ENCODE data around the gene ACP7. TPM values are rescaled to one million over a fixed set of nuclear protein-coding genes. Genes with fewer than 3 reads are reported as not detected.

ACP7 gene
- total RNA-seq, 2 donors from 2014 or later, result not detected

GRCh38 chr19:39156326-39157230, 72.4 kb downstream of the ACP7 start:
- H3K4me3 ChIP-seq, result no peak overlapping the region
- H3K36me3 ChIP-seq, result no peaks in the 10 kb centered on the region
- H3K9me3 ChIP-seq, result no peaks in the 10 kb centered on the region
- H3K27ac ChIP-seq, result no peak overlapping the region
- TF ChIP-seq CTCF (IDR thresholded peaks at IDR 0.05), result no peak
- no peaks in the 10 kb centered on the region for H3K27me3 ChIP-seq
- peaks cover 0 to 52% of the 10 kb centered on the region in 2 donors for H3K4me1 ChIP-seq
- DNase-seq (ENCODE audit: low spot score), result no peak

GRCh38 chr19:39157275-39157996, 73.3 kb downstream of the ACP7 start:
- Histone ChIP-seq H3K27me3 (no peaks in the 10 kb centered on the region), H3K36me3 (no peaks in the 10 kb centered on the region), H3K4me3 (no peak overlapping the region), H3K9me3 (no peaks in the 10 kb centered on the region), H3K27ac (no peak overlapping the region), H3K4me1 (peaks cover 0 to 52% of the 10 kb centered on the region in 2 donors)
- no peak for TF ChIP-seq CTCF (IDR thresholded peaks at IDR 0.05)
- no peak for DNase-seq (ENCODE audit: low spot score)

- Histone ChIP-seq H3K9me3 (no peaks in the 10 kb centered on the region), H3K4me3 (no peak overlapping the region), H3K27me3 (no peaks in the 10 kb centered on the region), H3K4me1 (peaks cover 0 to 52% of the 10 kb centered on the region in 2 donors), H3K36me3 (no peaks in the 10 kb centered on the region), H3K27ac (no peak overlapping the region)
- DNase-seq (ENCODE audit: low spot score), result no peak
- no peak for TF ChIP-seq CTCF (IDR thresholded peaks at IDR 0.05)
Measured at GRCh38 chr19:39157997-39158389, 73.8 kb downstream of the ACP7 start.

- Histone ChIP-seq H3K4me3 (no peak overlapping the region), H3K4me1 (peaks cover 0 to 52% of the 10 kb centered on the region in 2 donors), H3K9me3 (no peaks in the 10 kb centered on the region), H3K27ac (no peak overlapping the region), H3K36me3 (no peaks in the 10 kb centered on the region), H3K27me3 (no peaks in the 10 kb centered on the region)
- no peak for DNase-seq (ENCODE audit: low spot score)
- no peak for TF ChIP-seq CTCF (IDR thresholded peaks at IDR 0.05)
Measured at GRCh38 chr19:39158646-39159260, 74.6 kb downstream of the ACP7 start.

- peaks cover 0 to 46% of the 10 kb centered on the region in 2 donors for H3K4me1 ChIP-seq
Measured at GRCh38 chr19:39160523-39160861, 76.3 kb downstream of the ACP7 start.

More at GRCh38 chr19:39160523-39160861, 76.3 kb downstream of the ACP7 start:
- H3K9me3 ChIP-seq, result no peaks in the 10 kb centered on the region
- no peak overlapping the region for H3K4me3 ChIP-seq
- H3K36me3 ChIP-seq, result no peaks in the 10 kb centered on the region
- H3K27me3 ChIP-seq, result no peaks in the 10 kb centered on the region
- no peak overlapping the region for H3K27ac ChIP-seq
- peak; percentile 78 for DNase-seq (ENCODE audit: low spot score)
- TF ChIP-seq CTCF (IDR thresholded peaks at IDR 0.05), result no peak

Other genes with a start within 250 kb of the ACP7 start
- gene HNRNPL, start 234.4 kb upstream of the ACP7 start, total RNA-seq, result 100 to 1,000 TPM; 102 to 115 TPM
- 1 to 10 TPM; 3.3 to 5.5 TPM for gene RINL, start 206.1 kb upstream of the ACP7 start, total RNA-seq
- 100 to 1,000 TPM in 1 of 2 donors, 10 to 100 TPM in 1; 91.5 to 170 TPM for gene SIRT2, start 184.8 kb upstream of the ACP7 start, total RNA-seq
- gene NFKBIB, start 184.4 kb upstream of the ACP7 start, total RNA-seq, result 10 to 100 TPM; 13.3 to 29.2 TPM
- not detected for gene CCER2, start 172.2 kb upstream of the ACP7 start, total RNA-seq
- 10 to 100 TPM; 13.7 to 24.3 TPM for gene SARS2, start 153.6 kb upstream of the ACP7 start, total RNA-seq
- 10 to 100 TPM; 39.5 to 58.7 TPM for gene MRPS12, start 153.4 kb upstream of the ACP7 start, total RNA-seq
- 10 to 100 TPM in 1 of 2 donors, 1 to 10 TPM in 1; 5.7 to 13.1 TPM for gene FBXO17, start 108.6 kb upstream of the ACP7 start, total RNA-seq
- gene FBXO27, start 51.8 kb upstream of the ACP7 start, total RNA-seq, result 1 to 10 TPM; 5.1 to 7.2 TPM
- 10 to 100 TPM; 11.2 to 13.7 TPM for gene PAK4, start 41.4 kb downstream of the ACP7 start, total RNA-seq
- gene NCCRP1, start 112.6 kb downstream of the ACP7 start, total RNA-seq, result not detected
- not detected for gene SYCN, start 119.9 kb downstream of the ACP7 start, total RNA-seq
- gene IFNL3, start 160.6 kb downstream of the ACP7 start, total RNA-seq, result not detected
- not detected for gene IFNL4, start 164.5 kb downstream of the ACP7 start, total RNA-seq
- not detected for gene IFNL2, start 184.0 kb downstream of the ACP7 start, total RNA-seq
- not detected for gene IFNL1, start 212.0 kb downstream of the ACP7 start, total RNA-seq
- 1 to 10 TPM in 1 of 2 donors, under 1 TPM in 1; 0.67 to 1.1 TPM for gene LRFN1, start 236.5 kb downstream of the ACP7 start, total RNA-seq

Data from right atrium auricular region (tissue), 2 donors.